A549 (cell line): ENCODE measurements around the gene GRIK4. TPM values are rescaled to one million over a fixed set of nuclear protein-coding genes. Genes with fewer than 3 reads are reported as not detected.

Experiments used
- ATAC-seq, 2 experiments: fragments of 200-7000 bp in 1 of 2; fragments of >200 bp in 1 of 2; cut with Nextera tagmentation in 1 of 2; cut with Tn5 transposase in 1 of 2; 3 replicates each; pipeline versions ENCODE4 v1.8.0 to v1.9.1; 2018 to 2020; ENCODE audit warnings: mild to moderate bottlenecking in 1 of 2, moderate library complexity in 1 of 2
- CTCF ChIA-PET: fragments of 300-600 bp; sonication (Branson Sonifier 250); formaldehyde crosslinking; extraction: SDS; loops from one replicate; lab custom pipeline; 2021; ENCODE audit warnings: antibody characterized with exemption, inconsistent platforms; lab: Yijun Ruan, JAX
- POLR2A ChIA-PET: fragments of 350-600 bp; formaldehyde crosslinking; extraction: SDS; loops from one replicate; lab custom pipeline; 2021; ENCODE audit warnings: antibody characterized with exemption, inconsistent platforms; lab: Yijun Ruan, JAX
- DNase-seq, 2 experiments: peaks; one replicate each; pipeline versions ENCODE4 v3.0.0 to v3.0.0-alpha.2; 2011 to 2016; ENCODE audit warnings: low read depth in 1 of 2, low spot score in 1 of 2
- FAIRE-seq: peaks from 2 replicates; lab custom pipeline; 2011; peaks lifted over from hg19 to GRCh38; lab: Jason Lieb, UNC
- H3K27ac ChIP-seq, 2 experiments: fragments of >200 bp; sonication (Bioruptor Twin); formaldehyde crosslinking; 3 replicates each; pipeline ENCODE4 v1.5.1; 2016 to 2017
- H3K4me1 ChIP-seq: fragments of >200 bp; sonication (Bioruptor Twin); formaldehyde crosslinking; 3 replicates; pipeline ENCODE4 v1.6.1; 2016
- H3K4me2 ChIP-seq: fragments of >200 bp; sonication (Bioruptor Twin); formaldehyde crosslinking; 3 replicates; pipeline ENCODE4 v1.6.1; 2016
- H3K4me3 ChIP-seq: fragments of >200 bp; sonication (Bioruptor Twin); formaldehyde crosslinking; 3 replicates; pipeline ENCODE4 v1.5.1; 2016
- H3K9me3 ChIP-seq: fragments of >200 bp; sonication (Bioruptor Twin); formaldehyde crosslinking; 3 replicates; pipeline ENCODE4 v1.6.1; 2016
- BHLHE40 ChIP-seq: IDR thresholded peaks from 2 replicates; pipeline ENCODE4 v1.6.1; 2012; ENCODE audit warnings: low read depth, low read length, inconsistent platforms
- CBX2 ChIP-seq: fragments of 200-600 bp; sonication (generic); IDR thresholded peaks from 2 replicates; pipeline ENCODE4 v1.6.1; 2016; ENCODE audit warnings: low read depth, mild to moderate bottlenecking, borderline replicate concordance
- CHD2 ChIP-seq: fragments of 150-350 bp; IDR thresholded peaks from 2 replicates; pipeline ENCODE4 v1.6.1; 2014; ENCODE audit warnings: low read length; ENCODE audit not compliant: partially characterized antibody
- EHF ChIP-seq: fragments of 250-450 bp; sonication (Bioruptor Pico); IDR thresholded peaks from 2 replicates; pipeline ENCODE4 v1.5.0; 2020; ENCODE audit warnings: mild to moderate bottlenecking
- EP300 ChIP-seq, 2 experiments: fragments of >200 bp; sonication (Bioruptor Twin); formaldehyde crosslinking; IDR thresholded peaks; 2 replicates in 1 of 2; 3 replicates in 1 of 2; pipeline ENCODE4 v1.6.1; 2016 to 2017
- ESRRA ChIP-seq: fragments of 150-350 bp; IDR thresholded peaks from 2 replicates; pipeline ENCODE4 v1.6.1; 2014; ENCODE audit warnings: mild to moderate bottlenecking, low read length, borderline replicate concordance
- FOSL2 ChIP-seq, 2 experiments: fragments of 450-650 bp in 1 of 2; fragments of >200 bp in 1 of 2; sonication (Bioruptor Twin) in 1 of 2; formaldehyde crosslinking; IDR thresholded peaks; 2 replicates each; pipeline versions ENCODE4 v1.5.0 to v1.6.1; 2016 to 2020; ENCODE audit warnings: mild to moderate bottlenecking in 1 of 2, moderate library complexity in 1 of 2
- GATA3 ChIP-seq: IDR thresholded peaks from 2 replicates; pipeline ENCODE4 v1.6.1; 2012; ENCODE audit warnings: borderline replicate concordance
- HDAC2 ChIP-seq: fragments of 200-600 bp; sonication (generic); IDR thresholded peaks from 2 replicates; pipeline ENCODE4 v1.6.1; 2016
- HOXB13 ChIP-seq: fragments of 250-450 bp; sonication (Bioruptor Pico); IDR thresholded peaks from 2 replicates; pipeline ENCODE4 v1.5.0; 2020; ENCODE audit warnings: low read depth, mild to moderate bottlenecking, moderate library complexity
- JUNB ChIP-seq: fragments of >200 bp; sonication (Bioruptor Twin); formaldehyde crosslinking; IDR thresholded peaks from 2 replicates; pipeline ENCODE4 v1.6.1; 2016
- KDM1A ChIP-seq: fragments of 200-600 bp; sonication (generic); IDR thresholded peaks from 2 replicates; pipeline ENCODE4 v1.6.1; 2016; ENCODE audit warnings: low read depth, mild to moderate bottlenecking
- NR3C1 ChIP-seq: fragments of >200 bp; sonication (Bioruptor Twin); formaldehyde crosslinking; IDR thresholded peaks from 3 replicates; pipeline ENCODE4 v1.6.1; 2017
- PHF8 ChIP-seq: fragments of 200-600 bp; sonication (generic); IDR thresholded peaks from 2 replicates; pipeline ENCODE4 v1.6.1; 2016; ENCODE audit warnings: low read depth, mild to moderate bottlenecking, antibody characterized with exemption, moderate library complexity, borderline replicate concordance
- POLR2A ChIP-seq: IDR thresholded peaks from 2 replicates; pipeline ENCODE4 v1.6.1; 2012; ENCODE audit warnings: mild to moderate bottlenecking, low read length
- POLR2AphosphoS2 ChIP-seq: conservative IDR thresholded peaks from 2 replicates; pipeline ENCODE4 v1.6.1; 2012; ENCODE audit warnings: low read length, improper control_type of control experiment, inconsistent platforms
- RAD21 ChIP-seq, 2 experiments: fragments of >200 bp in 1 of 2; sonication (Bioruptor Twin) in 1 of 2; formaldehyde crosslinking in 1 of 2; IDR thresholded peaks in 1 of 2; conservative IDR thresholded peaks in 1 of 2; 2 replicates in 1 of 2; 3 replicates in 1 of 2; pipeline ENCODE4 v1.6.1; 2012 to 2018; ENCODE audit warnings: inconsistent platforms in 1 of 2
- ZSCAN20 ChIP-seq: fragments of 250-450 bp; sonication (Bioruptor Pico); IDR thresholded peaks from 2 replicates; pipeline ENCODE4 v1.8.0; 2022; ENCODE audit warnings: mild to moderate bottlenecking, moderate library complexity
- WGBS: methylation state at CpG from one replicate; pipeline ENCODE4 v1.1.6; 2017; ENCODE audit errors: missing lambda C conversion rate; 5-methylcytosine and 5-hydroxymethylcytosine counted together
- polyA plus RNA-seq, 4 experiments: library from polyadenylated mRNA; depleted of rRNA in 3 of 4; stranded (reverse); fragments of >200 nt; fragmentation: RNase III in 1 of 4; extraction: RNeasy Plus Mini Kit Qiagen cat#74134 plus additional on column Dnase treatment in 1 of 4; gene quantifications; 2 replicates in 3 of 4; 3 replicates in 1 of 4; pipeline ENCODE4 v1.2.3, GENCODE V29; 2011 to 2017
- TF ChIP-seq, protein P1 (sequence below): fragments of 450-650 bp; IDR thresholded peaks from 2 replicates; pipeline ENCODE4 v1.6.1; 2014; ENCODE audit warnings: antibody characterized with exemption
- TF ChIP-seq, protein P2 (sequence below): fragments of >200 bp; sonication (Bioruptor Twin); formaldehyde crosslinking; IDR thresholded peaks from 3 replicates; pipeline ENCODE4 v1.6.1; 2016
- TF ChIP-seq, protein P3 (sequence below): fragments of 200-600 bp; sonication (generic); IDR thresholded peaks from 2 replicates; pipeline ENCODE4 v1.6.1; 2016; ENCODE audit warnings: antibody characterized with exemption, mild to moderate bottlenecking, moderate library complexity
- TF ChIP-seq, protein P4 (sequence below): fragments of 150-350 bp; IDR thresholded peaks from 2 replicates; pipeline ENCODE4 v1.6.1; 2014; ENCODE audit warnings: low read depth, mild to moderate bottlenecking, low read length
- TF ChIP-seq, protein P5 (sequence below): IDR thresholded peaks from 2 replicates; pipeline ENCODE4 v1.6.1; 2012
- TF ChIP-seq, protein P6 (sequence below): IDR thresholded peaks from 2 replicates; pipeline ENCODE4 v1.6.1; 2012

The GRIK4 gene
- polyA plus RNA-seq, 2 of the 4 experiments (the other 2 are of a cell fraction) = 0.01 TPM; not detected in 1

DNA sequence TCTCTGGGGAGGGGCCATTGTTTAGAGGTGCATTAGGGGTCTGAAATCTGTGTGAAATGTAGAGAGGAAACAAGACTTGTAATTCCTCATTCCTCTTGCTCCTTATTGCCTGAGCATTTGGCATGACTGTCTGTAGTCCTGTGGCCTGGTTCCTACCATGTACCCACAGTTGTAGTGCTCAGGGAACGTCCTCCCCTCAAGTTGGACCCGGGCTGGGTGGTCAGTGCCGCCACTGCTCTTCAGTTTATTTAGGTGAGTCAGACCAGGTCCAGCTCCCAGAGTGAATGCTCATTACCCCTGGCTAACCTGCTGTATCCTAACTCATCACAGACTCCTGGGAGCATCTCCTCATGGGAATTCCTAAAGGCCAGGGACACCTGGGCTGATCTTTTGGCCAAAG lies 139.8 kb downstream of the GRIK4 start:
- Histone ChIP-seq H3K27ac (no peak overlapping the region), H3K4me3 (no peak overlapping the region), H3K4me2 (no peak overlapping the region), H3K4me1 (no peaks in the 10 kb centered on the region), H3K9me3 (no peaks in the 10 kb centered on the region)
- TF ChIP-seq CBX2 (no peak), HOXB13 (CRISPR knock-in tag) (no peak), POLR2AphosphoS2 (no peak), BHLHE40 (no peak), ESRRA (no peak), JUNB (no peak), ZSCAN20 (CRISPR knock-in tag) (no peak), EHF (CRISPR knock-in tag) (no peak)
- TF ChIP-seq, protein P1, sequence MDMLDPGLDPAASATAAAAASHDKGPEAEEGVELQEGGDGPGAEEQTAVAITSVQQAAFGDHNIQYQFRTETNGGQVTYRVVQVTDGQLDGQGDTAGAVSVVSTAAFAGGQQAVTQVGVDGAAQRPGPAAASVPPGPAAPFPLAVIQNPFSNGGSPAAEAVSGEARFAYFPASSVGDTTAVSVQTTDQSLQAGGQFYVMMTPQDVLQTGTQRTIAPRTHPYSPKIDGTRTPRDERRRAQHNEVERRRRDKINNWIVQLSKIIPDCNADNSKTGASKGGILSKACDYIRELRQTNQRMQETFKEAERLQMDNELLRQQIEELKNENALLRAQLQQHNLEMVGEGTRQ = no peak
- TF ChIP-seq, protein P2, sequence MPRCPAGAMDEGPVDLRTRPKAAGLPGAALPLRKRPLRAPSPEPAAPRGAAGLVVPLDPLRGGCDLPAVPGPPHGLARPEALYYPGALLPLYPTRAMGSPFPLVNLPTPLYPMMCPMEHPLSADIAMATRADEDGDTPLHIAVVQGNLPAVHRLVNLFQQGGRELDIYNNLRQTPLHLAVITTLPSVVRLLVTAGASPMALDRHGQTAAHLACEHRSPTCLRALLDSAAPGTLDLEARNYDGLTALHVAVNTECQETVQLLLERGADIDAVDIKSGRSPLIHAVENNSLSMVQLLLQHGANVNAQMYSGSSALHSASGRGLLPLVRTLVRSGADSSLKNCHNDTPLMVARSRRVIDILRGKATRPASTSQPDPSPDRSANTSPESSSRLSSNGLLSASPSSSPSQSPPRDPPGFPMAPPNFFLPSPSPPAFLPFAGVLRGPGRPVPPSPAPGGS = no peak
- TF ChIP-seq, protein P3, sequence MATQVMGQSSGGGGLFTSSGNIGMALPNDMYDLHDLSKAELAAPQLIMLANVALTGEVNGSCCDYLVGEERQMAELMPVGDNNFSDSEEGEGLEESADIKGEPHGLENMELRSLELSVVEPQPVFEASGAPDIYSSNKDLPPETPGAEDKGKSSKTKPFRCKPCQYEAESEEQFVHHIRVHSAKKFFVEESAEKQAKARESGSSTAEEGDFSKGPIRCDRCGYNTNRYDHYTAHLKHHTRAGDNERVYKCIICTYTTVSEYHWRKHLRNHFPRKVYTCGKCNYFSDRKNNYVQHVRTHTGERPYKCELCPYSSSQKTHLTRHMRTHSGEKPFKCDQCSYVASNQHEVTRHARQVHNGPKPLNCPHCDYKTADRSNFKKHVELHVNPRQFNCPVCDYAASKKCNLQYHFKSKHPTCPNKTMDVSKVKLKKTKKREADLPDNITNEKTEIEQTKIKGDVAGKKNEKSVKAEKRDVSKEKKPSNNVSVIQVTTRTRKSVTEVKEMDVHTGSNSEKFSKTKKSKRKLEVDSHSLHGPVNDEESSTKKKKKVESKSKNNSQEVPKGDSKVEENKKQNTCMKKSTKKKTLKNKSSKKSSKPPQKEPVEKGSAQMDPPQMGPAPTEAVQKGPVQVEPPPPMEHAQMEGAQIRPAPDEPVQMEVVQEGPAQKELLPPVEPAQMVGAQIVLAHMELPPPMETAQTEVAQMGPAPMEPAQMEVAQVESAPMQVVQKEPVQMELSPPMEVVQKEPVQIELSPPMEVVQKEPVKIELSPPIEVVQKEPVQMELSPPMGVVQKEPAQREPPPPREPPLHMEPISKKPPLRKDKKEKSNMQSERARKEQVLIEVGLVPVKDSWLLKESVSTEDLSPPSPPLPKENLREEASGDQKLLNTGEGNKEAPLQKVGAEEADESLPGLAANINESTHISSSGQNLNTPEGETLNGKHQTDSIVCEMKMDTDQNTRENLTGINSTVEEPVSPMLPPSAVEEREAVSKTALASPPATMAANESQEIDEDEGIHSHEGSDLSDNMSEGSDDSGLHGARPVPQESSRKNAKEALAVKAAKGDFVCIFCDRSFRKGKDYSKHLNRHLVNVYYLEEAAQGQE = no peak
- TF ChIP-seq, protein P4, sequence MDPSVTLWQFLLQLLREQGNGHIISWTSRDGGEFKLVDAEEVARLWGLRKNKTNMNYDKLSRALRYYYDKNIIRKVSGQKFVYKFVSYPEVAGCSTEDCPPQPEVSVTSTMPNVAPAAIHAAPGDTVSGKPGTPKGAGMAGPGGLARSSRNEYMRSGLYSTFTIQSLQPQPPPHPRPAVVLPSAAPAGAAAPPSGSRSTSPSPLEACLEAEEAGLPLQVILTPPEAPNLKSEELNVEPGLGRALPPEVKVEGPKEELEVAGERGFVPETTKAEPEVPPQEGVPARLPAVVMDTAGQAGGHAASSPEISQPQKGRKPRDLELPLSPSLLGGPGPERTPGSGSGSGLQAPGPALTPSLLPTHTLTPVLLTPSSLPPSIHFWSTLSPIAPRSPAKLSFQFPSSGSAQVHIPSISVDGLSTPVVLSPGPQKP = no peak
- TF ChIP-seq, protein P5, sequence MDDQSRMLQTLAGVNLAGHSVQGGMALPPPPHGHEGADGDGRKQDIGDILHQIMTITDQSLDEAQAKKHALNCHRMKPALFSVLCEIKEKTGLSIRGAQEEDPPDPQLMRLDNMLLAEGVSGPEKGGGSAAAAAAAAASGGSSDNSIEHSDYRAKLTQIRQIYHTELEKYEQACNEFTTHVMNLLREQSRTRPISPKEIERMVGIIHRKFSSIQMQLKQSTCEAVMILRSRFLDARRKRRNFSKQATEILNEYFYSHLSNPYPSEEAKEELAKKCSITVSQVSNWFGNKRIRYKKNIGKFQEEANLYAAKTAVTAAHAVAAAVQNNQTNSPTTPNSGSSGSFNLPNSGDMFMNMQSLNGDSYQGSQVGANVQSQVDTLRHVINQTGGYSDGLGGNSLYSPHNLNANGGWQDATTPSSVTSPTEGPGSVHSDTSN = no peak
- TF ChIP-seq, protein P6, sequence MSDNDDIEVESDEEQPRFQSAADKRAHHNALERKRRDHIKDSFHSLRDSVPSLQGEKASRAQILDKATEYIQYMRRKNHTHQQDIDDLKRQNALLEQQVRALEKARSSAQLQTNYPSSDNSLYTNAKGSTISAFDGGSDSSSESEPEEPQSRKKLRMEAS = no peak
- 5% methylated on average over 3 of the region's 3 CpGs for WGBS
- ATAC-seq (no peak), FAIRE-seq (no peak), DNase-seq (no peak)
- CTCF ChIA-PET = no interaction called here
- POLR2A ChIA-PET = no interaction called here

DNA sequence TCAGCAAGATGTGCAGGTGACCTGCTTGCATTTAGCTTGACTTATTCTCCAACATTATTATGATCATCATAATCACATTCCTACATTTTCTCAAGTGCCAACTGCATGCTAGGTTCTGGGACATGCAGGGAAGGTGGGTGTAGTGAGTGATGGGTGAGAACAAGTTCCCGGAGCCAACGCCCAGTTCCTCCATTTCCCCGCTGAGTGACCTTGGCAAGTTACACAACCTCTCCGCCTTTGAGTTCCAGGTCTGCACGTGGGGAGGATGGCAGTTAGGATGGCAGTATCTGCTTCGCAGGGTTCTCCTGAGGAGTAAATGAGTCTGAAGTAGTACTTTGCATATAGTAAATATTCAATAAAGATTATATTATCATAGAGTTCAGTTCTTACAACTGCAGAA lies 140.3 kb downstream of the GRIK4 start:
- TF ChIP-seq, protein P1 = no peak
- no peak for TF ChIP-seq ESRRA
- TF ChIP-seq RAD21 (conservative IDR thresholded peaks at IDR 0.05 in 1 of 2, IDR thresholded peaks at IDR 0.05 in 1 of 2) = no peak
- TF ChIP-seq NR3C1 = no peak
- no peak for TF ChIP-seq CHD2
- TF ChIP-seq HDAC2 = no peak
- no peak for TF ChIP-seq FOSL2 (IDR thresholded peaks at IDR 0.05)
- TF ChIP-seq FOSL2 (CRISPR knock-in tag; IDR thresholded peaks at IDR 0.05) = no peak
- TF ChIP-seq JUNB = no peak
- TF ChIP-seq GATA3 = no peak
- no peak for TF ChIP-seq KDM1A
- TF ChIP-seq EP300 (IDR thresholded peaks at IDR 0.05) = no peak
- no peak for TF ChIP-seq POLR2A
- TF ChIP-seq PHF8 = no peak
- 10% methylated on average over 6 of the region's 6 CpGs for WGBS
- H3K27ac ChIP-seq = no peak overlapping the region

More for the DNA sequence above, 140.3 kb downstream of the GRIK4 start:
- H3K4me2 ChIP-seq = no peak overlapping the region
- no peak overlapping the region for H3K4me3 ChIP-seq
- CTCF ChIA-PET = no interaction called here
- no peak for ATAC-seq
- FAIRE-seq = no peak
- H3K4me1 ChIP-seq = no peaks in the 10 kb centered on the region
- DNase-seq = no peak
- POLR2A ChIA-PET = no interaction called here
- H3K9me3 ChIP-seq = no peaks in the 10 kb centered on the region
